Skeletal muscle cell (primary cell): ENCODE results near the gene KRT6B.
A peak's percentile ranks its signal among the peaks of the same experiment; 100 is the strongest.
"Not testable (repeated sequence)": the region's sequence is repeated elsewhere in the genome, so short reads cannot be mapped to it uniquely, and the experiment has no call there.

Source experiments
- DNase-seq: peaks from one replicate; pipeline ENCODE4 v3.0.0-alpha.2; 2010; ENCODE audit warnings: low read depth
- H3K4me3 ChIP-seq: 2 replicates; pipeline ENCODE4 v1.5.1; 2011; ENCODE audit warnings: low read depth, mild to moderate bottlenecking, control low read depth, low read length, moderate library complexity

The KRT6B gene

DNA sequence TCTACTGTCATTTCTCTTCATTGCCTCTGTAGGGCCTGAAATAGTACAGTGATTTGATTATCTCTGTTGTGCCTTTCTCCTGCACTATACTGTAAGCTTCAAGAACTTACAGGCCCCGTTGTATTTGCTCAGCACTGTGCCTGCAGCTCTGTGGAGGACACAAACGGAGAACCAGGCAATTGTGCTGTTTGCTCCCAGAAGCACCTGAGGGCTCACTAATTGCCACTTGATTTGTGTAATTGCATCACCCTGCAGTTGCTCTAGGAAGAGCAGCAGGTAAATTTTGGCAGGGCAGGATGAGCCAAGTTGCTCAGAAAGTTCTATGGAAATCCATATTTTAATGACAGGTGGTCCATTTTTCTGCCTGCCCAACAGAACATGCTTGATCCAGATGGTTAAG lies 34.2 kb downstream of the KRT6B start:
- H3K4me3 ChIP-seq: no peak overlapping the region
- DNase-seq: no peak

DNA sequence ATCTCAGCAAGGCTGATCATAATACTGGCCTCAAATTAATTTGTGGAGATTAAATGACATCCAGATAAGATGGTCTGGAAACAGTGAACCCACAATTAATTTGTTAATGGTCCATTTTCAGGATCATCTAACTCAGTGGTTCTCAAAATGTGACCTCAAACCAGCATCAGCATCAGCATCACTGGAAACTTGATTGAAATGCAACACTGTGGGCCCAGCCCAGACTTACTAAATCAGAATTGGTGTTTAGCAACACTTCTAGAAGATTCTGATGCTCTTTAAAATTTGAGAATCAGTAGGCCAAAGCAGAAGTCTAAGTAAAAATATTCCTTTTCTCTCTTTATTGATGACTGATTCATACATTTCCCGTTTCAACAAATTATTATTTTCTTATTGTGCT lies 35.2 kb downstream of the KRT6B start:
- no peak for DNase-seq
- no peak overlapping the region for H3K4me3 ChIP-seq

DNA sequence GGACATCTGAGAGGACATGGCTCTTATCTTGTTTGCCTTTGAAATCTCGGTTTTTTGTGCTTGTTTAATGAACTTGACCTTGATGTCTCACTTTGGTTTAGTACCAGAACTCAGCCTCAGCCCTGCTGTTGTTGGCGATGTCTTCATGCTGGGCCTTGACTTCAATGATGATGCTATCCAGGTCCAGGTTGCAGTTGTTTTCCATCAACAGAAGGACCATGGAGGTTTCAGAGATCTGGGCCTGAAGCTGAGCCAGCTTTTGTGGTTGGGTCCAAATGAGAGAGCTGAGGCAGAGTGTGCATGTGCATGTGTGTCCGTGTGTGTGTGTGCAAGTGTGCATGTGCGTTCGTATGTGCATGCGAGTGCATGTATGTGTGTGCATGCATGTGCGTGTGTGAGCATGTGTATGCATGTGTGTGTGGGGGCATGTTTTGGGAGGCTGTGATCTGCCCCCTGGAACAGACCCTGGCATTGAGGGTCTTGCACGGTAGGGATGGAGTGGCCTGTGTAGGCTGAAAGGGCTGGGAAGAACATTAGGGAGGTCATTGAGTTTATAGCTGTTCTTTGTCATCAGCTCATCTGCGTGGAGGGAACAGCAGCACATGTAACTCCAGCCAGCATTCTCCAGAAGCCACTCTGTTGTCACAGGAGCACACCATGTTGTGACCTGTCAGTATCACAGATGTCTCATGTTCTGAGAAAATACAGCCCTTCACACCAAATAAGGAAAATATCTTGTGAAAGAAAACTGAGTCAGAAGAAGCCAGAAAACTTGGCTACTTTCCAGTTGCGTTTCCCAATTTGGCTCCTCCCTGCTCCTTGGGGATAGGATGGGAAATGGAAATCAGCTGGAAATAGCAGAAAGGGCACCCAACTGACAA lies 35.8 kb downstream of the KRT6B start:
- DNase-seq: peak; percentile 59
- H3K4me3 ChIP-seq: no peak overlapping the region

DNA sequence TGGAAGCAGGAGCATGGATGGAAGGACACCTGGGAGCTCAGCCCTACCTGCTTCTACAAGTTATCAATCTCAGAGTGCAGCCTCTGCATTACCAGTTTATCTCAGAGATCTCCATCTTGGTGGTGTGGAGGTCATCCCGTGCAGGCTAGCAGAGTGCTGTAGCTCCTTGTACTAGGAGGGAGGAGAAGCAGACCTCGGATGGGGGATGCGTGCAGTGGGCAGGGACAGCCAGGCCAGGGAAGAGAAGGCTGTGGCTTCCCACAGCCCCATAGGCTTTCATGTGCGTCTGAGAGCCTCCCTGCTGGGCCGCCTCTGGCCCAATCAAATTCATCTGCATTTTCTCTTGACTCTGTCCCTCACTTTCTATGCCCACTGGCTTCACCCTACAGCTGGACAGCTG lies 37.0 kb downstream of the KRT6B start:
- no peak for DNase-seq
- H3K4me3 ChIP-seq: no peak overlapping the region

DNA sequence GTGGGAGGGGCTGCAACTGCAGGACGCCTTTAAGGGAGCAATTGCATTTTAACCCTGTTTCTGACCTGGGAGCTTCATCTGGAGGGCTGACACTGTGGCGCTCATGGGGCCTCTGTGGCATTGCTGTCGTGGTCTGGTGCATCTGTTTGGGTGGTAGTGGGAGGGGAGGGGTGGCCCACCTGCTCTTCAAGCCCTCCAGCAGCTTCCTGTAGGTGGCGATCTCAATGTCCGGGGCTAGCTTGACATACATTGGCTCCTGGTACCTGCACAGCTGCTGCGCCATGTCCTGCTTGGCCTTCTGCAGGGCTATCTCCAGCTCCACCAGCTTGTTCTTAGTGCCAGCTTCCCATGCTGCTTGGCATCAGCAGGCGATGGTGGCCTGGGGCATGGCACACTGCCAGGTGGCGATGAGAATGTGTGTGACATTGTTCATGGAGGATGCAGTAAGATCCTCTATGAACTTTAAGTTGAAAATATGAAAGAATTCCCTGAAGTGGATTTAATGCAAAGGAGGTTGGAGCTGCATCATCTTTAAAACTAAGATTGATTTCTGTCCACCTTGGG lies 38.1 kb downstream of the KRT6B start:
- H3K4me3 ChIP-seq: no peak overlapping the region
- no peak for DNase-seq

DNA sequence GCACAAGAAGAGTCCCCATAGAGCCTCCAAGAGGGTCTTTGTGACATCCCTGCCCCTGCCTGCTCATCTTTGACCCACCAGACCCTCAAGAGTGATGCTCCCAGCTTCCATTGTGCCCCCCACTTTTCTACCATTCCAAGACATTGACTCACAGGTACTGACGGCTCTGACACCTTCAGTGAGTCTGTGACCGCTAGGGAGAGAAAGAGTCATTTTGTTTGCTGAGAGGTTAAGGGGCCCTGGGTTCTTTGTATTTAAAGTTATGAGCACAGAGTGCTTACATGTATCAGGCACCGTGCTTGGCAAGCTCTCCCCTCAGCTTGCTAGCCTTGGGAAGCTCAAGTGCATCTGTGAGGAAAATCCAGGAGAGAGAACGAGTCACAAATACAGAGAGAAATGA lies 38.7 kb downstream of the KRT6B start:
- no peak for DNase-seq
- H3K4me3 ChIP-seq: no peak overlapping the region

DNA sequence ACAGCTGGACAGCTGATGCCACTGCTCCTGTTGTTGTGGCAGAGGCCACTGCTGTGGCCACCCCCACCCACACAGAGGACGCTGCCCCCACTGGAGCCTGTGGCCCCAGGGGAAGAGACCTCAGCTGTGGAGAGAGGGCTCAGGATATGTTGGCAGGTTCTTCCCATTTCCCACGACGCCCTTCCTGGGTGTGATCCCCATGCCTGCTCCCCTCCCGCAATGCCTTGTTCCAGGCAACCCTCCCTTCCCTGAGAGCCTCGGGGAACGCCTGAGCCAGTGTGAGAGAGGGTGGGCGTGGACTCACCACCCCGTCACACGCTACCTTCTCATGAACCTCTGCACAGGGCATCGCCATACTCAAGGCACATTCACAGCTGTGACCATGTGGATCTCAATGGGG lies 40.1 kb downstream of the KRT6B start:
- no peak for DNase-seq
- no peak overlapping the region for H3K4me3 ChIP-seq

DNA sequence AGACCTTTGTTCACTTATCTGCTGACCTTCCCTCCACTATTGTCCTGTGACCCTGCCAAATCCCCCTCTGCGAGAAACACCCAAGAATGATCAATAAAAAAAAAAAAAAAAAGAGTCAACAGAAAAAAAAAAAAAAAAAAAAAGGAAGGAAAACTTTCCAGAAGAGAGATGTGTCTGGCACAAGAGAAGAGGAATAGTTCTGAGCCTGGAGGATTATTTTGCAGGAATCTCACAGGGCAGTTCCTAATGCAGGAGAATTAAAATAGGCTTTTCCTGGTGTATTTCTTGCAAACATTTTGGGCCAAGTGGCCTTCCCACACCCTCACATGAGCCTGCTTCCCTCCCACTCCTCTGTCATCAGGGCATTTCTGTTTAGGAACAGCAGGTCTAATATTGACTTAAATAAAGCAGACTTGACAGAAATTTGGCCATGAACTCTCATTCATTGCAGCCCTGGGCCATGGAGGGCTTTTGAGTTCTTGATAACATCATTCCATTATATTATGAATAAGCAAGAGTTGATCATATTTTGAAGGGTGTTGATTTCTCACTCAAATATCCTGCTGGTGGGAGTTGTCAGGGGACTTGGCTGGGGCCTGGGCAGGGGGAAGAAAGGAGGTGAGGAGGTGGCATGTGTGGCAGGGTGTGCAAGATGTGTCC lies 41.2 kb downstream of the KRT6B start:
- DNase-seq, H3K4me3 ChIP-seq: not testable (repeated sequence)

DNA sequence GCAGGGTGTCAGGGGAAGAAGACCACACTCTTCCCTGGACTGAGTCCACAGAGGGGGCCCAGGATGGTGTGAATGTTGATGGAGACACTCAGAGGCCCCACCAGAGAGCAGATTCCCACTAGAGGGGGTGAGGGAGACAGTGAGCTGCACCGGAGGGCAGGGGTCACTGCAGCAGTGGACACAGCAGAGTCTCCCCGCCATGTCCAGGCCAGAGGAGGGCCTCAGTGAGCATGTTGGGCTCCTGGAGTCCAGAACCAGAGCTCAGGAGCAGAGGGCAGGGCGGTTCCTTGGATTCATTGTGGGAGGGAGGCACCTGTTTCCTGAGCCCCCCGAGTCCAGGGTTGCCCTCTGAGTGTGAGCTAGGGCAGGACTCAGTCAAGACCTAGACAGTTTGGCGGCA lies 44.0 kb downstream of the KRT6B start:
- H3K4me3 ChIP-seq: no peak overlapping the region
- no peak for DNase-seq

DNA sequence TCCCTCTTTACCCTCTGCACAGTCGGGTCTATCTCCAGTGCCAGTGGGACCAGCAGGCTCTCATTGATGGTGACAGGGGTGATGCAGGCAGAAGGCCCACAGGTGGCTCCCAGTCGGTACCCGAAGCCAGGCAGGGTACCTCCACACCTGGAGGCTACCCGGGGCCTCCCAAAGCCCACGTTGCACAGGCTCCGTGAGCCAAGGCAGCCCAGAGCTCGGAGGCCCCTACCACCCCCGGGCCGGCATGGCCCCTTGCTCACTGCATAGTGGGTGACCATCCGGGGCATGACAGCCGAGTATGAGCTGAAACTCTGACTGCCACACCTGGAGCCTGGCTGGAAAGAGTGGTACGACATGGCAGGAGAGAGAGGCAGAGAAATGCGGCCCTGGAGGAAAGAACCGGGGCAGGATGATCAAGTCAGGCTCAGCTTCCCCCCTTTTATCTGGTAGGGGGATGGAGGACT lies 46.0 kb downstream of the KRT6B start, which contains the start of gene KRT82:
KRT82 (minus strand) TSS at position 414 of the 464 bp plus-strand sequence; CDS start at position 356, 58 bp downstream.
- H3K4me3 ChIP-seq: no peak within 1 kb of the TSS
- DNase-seq: no peak

DNA sequence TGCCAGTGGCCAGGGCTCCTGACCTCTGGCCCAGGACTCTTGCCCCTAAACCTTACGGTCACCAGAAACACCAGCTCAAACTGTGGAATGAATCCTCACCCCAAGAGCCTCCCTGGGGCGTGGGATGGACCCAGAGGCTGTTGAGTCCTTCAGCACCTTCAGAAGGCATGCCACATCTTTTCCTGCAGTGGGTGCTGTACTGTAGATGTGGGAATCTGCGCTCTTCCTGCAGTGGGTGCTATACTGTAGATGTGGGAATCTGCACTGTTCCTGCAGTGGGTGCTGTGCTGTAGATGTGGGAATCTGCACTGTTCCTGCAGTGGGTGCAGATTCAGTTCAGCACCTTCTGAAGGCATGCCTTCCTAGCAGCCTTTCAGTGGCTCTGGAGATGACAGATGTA lies 47.0 kb downstream of the KRT6B start:
- DNase-seq: no peak
- no peak overlapping the region for H3K4me3 ChIP-seq

DNA sequence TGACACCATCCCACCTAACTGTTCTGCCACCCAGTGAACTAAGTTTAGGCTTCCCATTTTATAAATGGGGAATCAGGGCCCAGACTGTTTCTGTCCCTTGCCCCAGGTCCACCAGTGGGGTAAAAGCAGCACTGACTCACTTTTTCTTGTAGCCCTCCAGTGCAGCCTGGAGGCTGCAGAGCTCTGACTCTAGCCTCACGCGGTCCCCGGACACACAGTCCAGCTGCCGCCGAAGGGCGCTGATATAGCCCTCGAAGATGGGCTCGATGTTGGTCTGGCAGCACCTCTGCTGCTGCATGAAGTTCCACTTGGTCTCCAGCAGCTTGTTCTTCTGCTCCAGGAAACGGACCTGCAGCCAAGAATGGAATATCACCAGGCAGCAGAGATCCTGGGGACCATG lies 48.4 kb downstream of the KRT6B start:
- no peak for DNase-seq
- H3K4me3 ChIP-seq: no peak overlapping the region

DNA sequence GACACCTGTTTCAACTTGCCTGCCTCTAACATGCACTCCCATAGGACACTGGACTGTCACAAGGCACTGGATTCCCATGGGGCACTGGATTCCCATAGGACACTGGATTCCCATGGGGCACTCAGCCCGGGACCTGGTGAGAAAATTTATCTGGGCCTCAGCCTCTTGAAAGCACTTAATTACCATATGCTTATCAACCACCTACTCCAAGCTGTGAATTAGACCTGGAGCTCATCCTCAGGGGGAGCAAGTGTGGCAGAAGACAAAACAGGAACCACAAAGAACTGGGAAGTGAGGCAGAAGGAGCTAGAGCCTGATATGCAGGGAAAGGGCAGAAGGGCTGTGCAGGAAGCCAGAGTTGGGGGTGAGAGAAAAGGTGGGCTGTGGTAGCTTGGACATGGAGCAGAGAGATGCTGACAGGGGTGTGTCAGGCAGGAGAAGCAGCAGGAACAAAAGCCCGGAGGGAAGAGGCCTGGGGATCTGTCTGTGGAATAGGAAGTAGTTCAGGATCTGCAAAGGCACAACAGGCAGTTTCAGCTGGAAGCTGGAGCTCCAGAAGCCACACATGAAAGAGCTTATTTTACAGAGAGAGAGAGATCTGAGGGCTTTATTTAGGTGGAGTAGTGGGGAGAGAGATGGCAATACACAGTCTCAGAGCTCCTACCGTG lies 48.9 kb downstream of the KRT6B start:
- no peak for DNase-seq
- no peak overlapping the region for H3K4me3 ChIP-seq

DNA sequence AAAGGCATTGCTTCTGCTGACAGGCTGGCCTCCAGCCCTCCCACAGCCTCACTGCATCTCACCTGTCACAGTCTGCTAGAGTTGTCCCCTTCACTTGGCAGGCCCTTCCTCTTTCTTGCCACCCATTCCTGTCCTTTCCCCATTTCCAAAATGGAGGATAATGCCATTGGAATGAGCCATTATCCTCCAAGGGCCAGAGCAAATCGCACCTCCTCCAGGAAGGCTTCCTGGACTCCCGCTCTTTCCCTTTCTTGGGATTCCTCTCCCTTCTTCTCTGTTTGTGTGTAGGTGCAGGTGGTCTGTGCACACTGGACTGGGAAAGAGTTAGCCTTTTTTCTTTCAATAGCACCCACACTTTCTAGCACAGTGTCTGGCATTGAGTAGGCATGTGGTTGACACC lies 49.6 kb downstream of the KRT6B start:
- no peak overlapping the region for H3K4me3 ChIP-seq
- no peak for DNase-seq

DNA sequence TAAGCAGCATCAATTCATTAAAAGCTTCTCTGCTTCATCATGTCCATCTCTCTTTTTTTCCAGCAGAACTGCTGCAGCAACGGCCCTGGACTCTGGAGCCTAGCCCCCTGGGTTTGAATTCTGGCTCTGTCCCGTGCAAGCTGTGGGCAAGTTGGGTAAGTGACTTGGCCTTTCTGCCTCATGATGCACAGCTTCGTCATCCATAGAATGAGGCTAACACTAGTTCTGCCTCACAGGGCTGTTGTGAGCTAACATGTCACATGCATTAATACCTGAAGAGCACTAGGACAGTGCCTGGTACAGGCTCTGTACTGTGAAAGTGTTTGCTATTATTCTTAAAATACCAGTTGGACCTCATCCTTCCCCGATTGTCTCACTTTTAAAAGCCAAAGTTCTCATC lies 50.0 kb downstream of the KRT6B start:
- no peak for DNase-seq
- no peak overlapping the region for H3K4me3 ChIP-seq

DNA sequence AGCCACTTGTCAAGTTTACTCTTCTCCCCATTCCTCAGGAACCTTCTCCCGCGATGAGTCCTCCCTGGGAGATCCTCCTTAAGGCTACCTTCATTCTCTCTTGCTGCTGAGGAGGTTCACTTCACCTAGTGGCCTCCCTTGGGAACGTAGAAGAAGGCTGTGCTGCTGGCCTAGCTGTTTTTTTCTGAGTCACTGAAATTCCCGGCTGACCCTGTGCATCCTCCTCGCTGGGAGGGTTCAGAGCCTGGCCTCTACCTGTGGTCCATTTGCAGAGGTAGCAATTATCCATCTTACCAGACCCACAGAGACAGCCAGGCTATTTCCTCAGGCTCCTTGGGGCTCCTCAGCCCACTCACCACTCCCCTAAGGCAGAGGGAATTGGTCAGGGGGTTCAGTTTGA lies 50.4 kb downstream of the KRT6B start:
- H3K4me3 ChIP-seq: no peak overlapping the region
- DNase-seq: no peak

DNA sequence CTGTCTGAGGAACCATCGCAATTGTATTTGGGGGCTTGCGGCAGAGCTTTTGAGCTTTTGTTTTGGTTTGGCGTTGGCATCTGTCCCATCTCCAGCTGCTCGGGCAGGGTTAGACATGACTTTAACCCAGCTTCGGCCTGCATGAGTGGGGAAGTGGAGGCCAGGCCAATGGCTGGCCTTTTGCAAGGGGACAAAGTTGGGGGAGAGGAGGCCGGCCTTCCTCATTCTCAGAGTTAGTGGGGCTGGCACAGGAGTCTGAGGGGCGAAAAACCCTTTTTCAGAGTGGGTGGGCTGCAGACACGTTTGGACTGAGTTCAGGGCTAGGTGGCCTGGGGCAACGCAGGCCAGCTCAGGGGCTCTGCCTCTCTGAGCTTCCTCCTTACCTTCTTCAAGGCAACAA lies 51.0 kb downstream of the KRT6B start:
- no peak overlapping the region for H3K4me3 ChIP-seq
- DNase-seq: no peak

DNA sequence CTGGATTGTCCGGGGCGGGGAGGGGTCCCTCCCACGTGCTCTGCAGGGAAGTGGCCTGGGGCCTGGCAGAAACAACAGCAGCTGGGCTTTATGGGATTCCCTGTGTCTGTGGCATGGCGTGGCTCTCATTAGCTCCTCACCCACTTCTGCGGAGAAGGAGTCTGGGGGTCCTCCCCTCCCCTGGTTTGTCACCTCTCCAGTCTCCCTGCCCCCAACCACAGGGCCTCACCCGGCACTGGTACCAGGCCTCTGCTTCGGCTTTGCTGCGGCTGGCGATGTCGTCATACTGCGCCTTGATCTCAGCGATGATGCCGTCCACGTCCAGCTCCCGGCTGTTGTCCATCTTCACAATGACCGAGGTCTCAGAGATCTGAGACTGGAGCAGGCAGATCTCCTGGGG lies 52.2 kb downstream of the KRT6B start:
- no peak overlapping the region for H3K4me3 ChIP-seq
- DNase-seq: no peak

DNA sequence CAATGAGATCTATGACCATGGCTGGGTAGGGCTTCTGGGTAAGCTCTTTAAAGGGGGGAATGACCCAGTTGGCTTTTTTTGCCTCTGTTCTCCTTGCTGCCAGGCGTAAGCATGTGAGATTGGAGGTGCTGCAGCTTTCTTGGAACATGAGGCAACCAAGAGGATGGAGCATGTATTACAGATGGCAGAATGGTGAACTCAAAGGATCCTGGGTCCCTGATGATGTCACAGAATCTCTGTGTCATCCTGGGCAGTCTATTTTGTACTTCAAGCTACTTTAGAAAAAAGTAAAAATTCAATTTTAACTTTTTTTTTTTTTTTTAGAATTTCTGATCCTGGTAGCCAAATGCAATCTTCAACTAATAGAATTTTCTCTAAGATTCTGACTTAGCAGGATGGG lies 53.8 kb downstream of the KRT6B start:
- no peak for DNase-seq
- no peak overlapping the region for H3K4me3 ChIP-seq

DNA sequence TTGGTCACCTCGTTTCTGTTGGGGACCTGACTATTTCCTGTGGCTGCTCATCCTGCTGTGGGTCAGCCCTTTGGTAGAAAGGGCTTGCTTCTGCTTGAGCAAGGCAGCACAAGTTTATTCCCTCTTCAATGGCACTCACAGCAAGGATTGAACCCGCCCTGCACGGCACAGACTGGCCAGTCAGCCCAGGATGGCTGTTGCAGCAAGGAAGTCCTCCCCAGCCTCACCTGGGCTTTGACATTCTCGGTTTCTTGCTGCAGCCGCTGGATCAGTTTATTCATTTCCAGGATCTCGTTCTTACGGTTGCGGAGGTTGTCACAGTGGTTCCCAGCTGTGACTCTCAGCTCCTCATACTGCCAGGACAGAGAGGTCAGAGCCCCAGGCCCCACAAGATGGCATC lies 55.3 kb downstream of the KRT6B start:
- no peak for DNase-seq
- H3K4me3 ChIP-seq: no peak overlapping the region
